ENCODE data around the gene REPS2. TPM values are rescaled to one million over a fixed set of nuclear protein-coding genes. Genes with fewer than 3 reads are reported as not detected.

Gene REPS2
- total and polyA plus RNA-seq, 4 experiments from 2014 or later = 0.09 to 1.4 (median 0.61) TPM

- H3K9me3 Mint-ChIP-seq = peaks cover 0 to 3% (median 0%) of the 10 kb centered on the region in 8 donors
Measured at GRCh38 chrX:17174671-17175070, 228.2 kb downstream of the REPS2 start.

GRCh38 chrX:17182317-17182716 lies 235.9 kb downstream of the REPS2 start:
- POLR2A ChIA-PET (ENCODE audit: partially characterized antibody) = no interaction called here
- Mint-ChIP-seq H3K9me3 (no peaks in the 10 kb centered on the region), H3K4me3 (no peak overlapping the region)

More at GRCh38 chrX:17174671-17175070, 228.2 kb downstream of the REPS2 start:
- CTCF ChIA-PET (ENCODE audit: partially characterized antibody) = no interaction called here
- Mint-ChIP-seq H3K4me1 (no peaks in the 10 kb centered on the region), H3K4me3 (no peak overlapping the region), H3K27ac (no peak overlapping the region), H3K36me3 (no peaks in the 10 kb centered on the region), H3K27me3 (no peaks in the 10 kb centered on the region)
- no peak for DNase-seq
- Histone ChIP-seq H3K27ac (ENCODE audit: low read depth, low read length) (no peak overlapping the region), H3K4me3 (ENCODE audit: low read length in 2 of 2) (no peak overlapping the region), H3K27me3 (ENCODE audit: insufficient read depth, low read length) (no peaks in the 10 kb centered on the region), H3K4me1 (ENCODE audit: insufficient read depth, low read length) (no peaks in the 10 kb centered on the region), H3K36me3 (ENCODE audit: insufficient read depth, low read length) (no peaks in the 10 kb centered on the region), H3K9me3 (ENCODE audit: control insufficient read depth in 1 of 2, low read length in 2 of 2) (no peaks in the 10 kb centered on the region)
- intact Hi-C loops (cut with micrococcal nuclease) = no loop called here
- POLR2A ChIA-PET (ENCODE audit: partially characterized antibody) = no interaction called here

GRCh38 chrX:17183566-17183965 lies 237.1 kb downstream of the REPS2 start:
- no peak overlapping the region for H3K4me3 Mint-ChIP-seq
- Histone ChIP-seq H3K36me3 (ENCODE audit: insufficient read depth, low read length) (no peaks in the 10 kb centered on the region), H3K4me1 (ENCODE audit: insufficient read depth, low read length) (no peaks in the 10 kb centered on the region), H3K27ac (ENCODE audit: low read depth, low read length) (no peak overlapping the region), H3K9me3 (ENCODE audit: control insufficient read depth in 1 of 2, low read length in 2 of 2) (no peaks in the 10 kb centered on the region), H3K4me3 (ENCODE audit: low read length in 2 of 2) (no peak overlapping the region), H3K27me3 (ENCODE audit: insufficient read depth, low read length) (no peaks in the 10 kb centered on the region)
- POLR2A ChIA-PET (ENCODE audit: partially characterized antibody) = no interaction called here
- DNase-seq = no peak
- H3K27ac Mint-ChIP-seq = no peak overlapping the region
- H3K4me1 Mint-ChIP-seq = no peaks in the 10 kb centered on the region
- H3K9me3 Mint-ChIP-seq = no peaks in the 10 kb centered on the region
- no peaks in the 10 kb centered on the region for H3K36me3 Mint-ChIP-seq
- intact Hi-C loops (cut with micrococcal nuclease) = no loop called here
- H3K27me3 Mint-ChIP-seq = no peaks in the 10 kb centered on the region
- CTCF ChIA-PET (ENCODE audit: partially characterized antibody) = no interaction called here

More at GRCh38 chrX:17182317-17182716, 235.9 kb downstream of the REPS2 start:
- Mint-ChIP-seq H3K4me1 (no peaks in the 10 kb centered on the region), H3K27me3 (no peaks in the 10 kb centered on the region), H3K27ac (no peak overlapping the region), H3K36me3 (no peaks in the 10 kb centered on the region)
- no peaks in the 10 kb centered on the region for H3K9me3 ChIP-seq (ENCODE audit: control insufficient read depth in 1 of 2, low read length in 2 of 2)
- no peaks in the 10 kb centered on the region for H3K36me3 ChIP-seq (ENCODE audit: insufficient read depth, low read length)
- no peak overlapping the region for H3K4me3 ChIP-seq (ENCODE audit: low read length in 2 of 2)
- H3K27ac ChIP-seq (ENCODE audit: low read depth, low read length) = no peak overlapping the region
- DNase-seq = no peak
- CTCF ChIA-PET (ENCODE audit: partially characterized antibody) = no interaction called here
- H3K27me3 ChIP-seq (ENCODE audit: insufficient read depth, low read length) = no peaks in the 10 kb centered on the region
- no peaks in the 10 kb centered on the region for H3K4me1 ChIP-seq (ENCODE audit: insufficient read depth, low read length)
- intact Hi-C loops (cut with micrococcal nuclease) = no loop called here

GRCh38 chrX:17185431-17185830 lies 239.0 kb downstream of the REPS2 start:
- ChIA-PET CTCF (ENCODE audit: partially characterized antibody) (no interaction called here), POLR2A (ENCODE audit: partially characterized antibody) (no interaction called here)
- H3K9me3 ChIP-seq (ENCODE audit: control insufficient read depth in 1 of 2, low read length in 2 of 2) = no peaks in the 10 kb centered on the region
- intact Hi-C loops (cut with micrococcal nuclease) = no loop called here
- no peaks in the 10 kb centered on the region for H3K4me1 Mint-ChIP-seq
- no peak overlapping the region for H3K4me3 ChIP-seq (ENCODE audit: low read length in 2 of 2)
- H3K36me3 ChIP-seq (ENCODE audit: insufficient read depth, low read length) = no peaks in the 10 kb centered on the region
- H3K9me3 Mint-ChIP-seq = peaks cover 0 to 4% (median 0%) of the 10 kb centered on the region in 8 donors
- no peak overlapping the region for H3K27ac Mint-ChIP-seq
- no peak for DNase-seq
- no peaks in the 10 kb centered on the region for H3K4me1 ChIP-seq (ENCODE audit: insufficient read depth, low read length)
- H3K27me3 ChIP-seq (ENCODE audit: insufficient read depth, low read length) = no peaks in the 10 kb centered on the region
- no peak overlapping the region for H3K4me3 Mint-ChIP-seq
- H3K27me3 Mint-ChIP-seq = no peaks in the 10 kb centered on the region
- no peak overlapping the region for H3K27ac ChIP-seq (ENCODE audit: low read depth, low read length)
- H3K36me3 Mint-ChIP-seq = no peaks in the 10 kb centered on the region

- Mint-ChIP-seq H3K9me3 (peaks cover 0 to 4% (median under 1%) of the 10 kb centered on the region in 8 donors), H3K27ac (no peak overlapping the region), H3K27me3 (no peaks in the 10 kb centered on the region), H3K36me3 (no peaks in the 10 kb centered on the region), H3K4me3 (no peak overlapping the region), H3K4me1 (no peaks in the 10 kb centered on the region)
- CTCF ChIA-PET (ENCODE audit: partially characterized antibody) = no interaction called here
- H3K27me3 ChIP-seq (ENCODE audit: insufficient read depth, low read length) = no peaks in the 10 kb centered on the region
- POLR2A ChIA-PET (ENCODE audit: partially characterized antibody) = no interaction called here
- no peak overlapping the region for H3K4me3 ChIP-seq (ENCODE audit: low read length in 2 of 2)
- H3K36me3 ChIP-seq (ENCODE audit: insufficient read depth, low read length) = no peaks in the 10 kb centered on the region
- intact Hi-C loops (cut with micrococcal nuclease) = no loop called here
- no peak for DNase-seq
- H3K4me1 ChIP-seq (ENCODE audit: insufficient read depth, low read length) = no peaks in the 10 kb centered on the region
- H3K9me3 ChIP-seq (ENCODE audit: control insufficient read depth in 1 of 2, low read length in 2 of 2) = no peaks in the 10 kb centered on the region
- H3K27ac ChIP-seq (ENCODE audit: low read depth, low read length) = no peak overlapping the region
Measured at GRCh38 chrX:17187136-17187756, 240.8 kb downstream of the REPS2 start.

- intact Hi-C loops (cut with micrococcal nuclease) = no loop called here
- Histone ChIP-seq H3K27me3 (ENCODE audit: insufficient read depth, low read length) (no peaks in the 10 kb centered on the region), H3K9me3 (ENCODE audit: control insufficient read depth in 1 of 2, low read length in 2 of 2) (no peaks in the 10 kb centered on the region), H3K36me3 (ENCODE audit: insufficient read depth, low read length) (no peaks in the 10 kb centered on the region), H3K4me1 (ENCODE audit: insufficient read depth, low read length) (no peaks in the 10 kb centered on the region), H3K4me3 (ENCODE audit: low read length in 2 of 2) (no peak overlapping the region), H3K27ac (ENCODE audit: low read depth, low read length) (no peak overlapping the region)
- Mint-ChIP-seq H3K27me3 (peaks cover 0 to 4% of the 10 kb centered on the region in 2 donors), H3K4me3 (no peak overlapping the region), H3K9me3 (peaks cover 0 to 4% (median under 1%) of the 10 kb centered on the region in 8 donors), H3K4me1 (no peaks in the 10 kb centered on the region), H3K36me3 (no peaks in the 10 kb centered on the region), H3K27ac (no peak overlapping the region)
- DNase-seq = no peak
- ChIA-PET CTCF (ENCODE audit: partially characterized antibody) (no interaction called here), POLR2A (ENCODE audit: partially characterized antibody) (no interaction called here)
Measured at GRCh38 chrX:17192106-17192505, 245.6 kb downstream of the REPS2 start.
